A549 (cell line): ENCODE data around the gene STXBP2. TPM values are rescaled to one million over a fixed set of nuclear protein-coding genes. Genes with fewer than 3 reads are reported as not detected.

Experiments used
- ATAC-seq, 2 experiments: fragments of 200-7000 bp in 1 of 2; fragments of >200 bp in 1 of 2; cut with Nextera tagmentation in 1 of 2; cut with Tn5 transposase in 1 of 2; 3 replicates each; pipeline versions ENCODE4 v1.8.0 to v1.9.1; 2018 to 2020; ENCODE audit warnings: mild to moderate bottlenecking in 1 of 2, moderate library complexity in 1 of 2
- CTCF ChIA-PET: fragments of 300-600 bp; sonication (Branson Sonifier 250); formaldehyde crosslinking; extraction: SDS; loops from one replicate; lab custom pipeline; 2021; ENCODE audit warnings: antibody characterized with exemption, inconsistent platforms; lab: Yijun Ruan, JAX
- POLR2A ChIA-PET: fragments of 350-600 bp; formaldehyde crosslinking; extraction: SDS; loops from one replicate; lab custom pipeline; 2021; ENCODE audit warnings: antibody characterized with exemption, inconsistent platforms; lab: Yijun Ruan, JAX
- DNase-seq, 2 experiments: peaks; one replicate each; pipeline versions ENCODE4 v3.0.0 to v3.0.0-alpha.2; 2011 to 2016; ENCODE audit warnings: low read depth in 1 of 2, low spot score in 1 of 2
- FAIRE-seq: peaks from 2 replicates; lab custom pipeline; 2011; peaks lifted over from hg19 to GRCh38; lab: Jason Lieb, UNC
- H3K27ac ChIP-seq, 2 experiments: fragments of >200 bp; sonication (Bioruptor Twin); formaldehyde crosslinking; 3 replicates each; pipeline ENCODE4 v1.5.1; 2016 to 2017
- H3K4me1 ChIP-seq: fragments of >200 bp; sonication (Bioruptor Twin); formaldehyde crosslinking; 3 replicates; pipeline ENCODE4 v1.6.1; 2016
- H3K4me2 ChIP-seq: fragments of >200 bp; sonication (Bioruptor Twin); formaldehyde crosslinking; 3 replicates; pipeline ENCODE4 v1.6.1; 2016
- H3K4me3 ChIP-seq: fragments of >200 bp; sonication (Bioruptor Twin); formaldehyde crosslinking; 3 replicates; pipeline ENCODE4 v1.5.1; 2016
- H3K9me3 ChIP-seq: fragments of >200 bp; sonication (Bioruptor Twin); formaldehyde crosslinking; 3 replicates; pipeline ENCODE4 v1.6.1; 2016
- E2F6 ChIP-seq: IDR thresholded peaks from 2 replicates; pipeline ENCODE4 v1.6.1; 2012; ENCODE audit warnings: low read depth, borderline replicate concordance
- EP300 ChIP-seq, 2 experiments: fragments of >200 bp; sonication (Bioruptor Twin); formaldehyde crosslinking; IDR thresholded peaks; 2 replicates in 1 of 2; 3 replicates in 1 of 2; pipeline ENCODE4 v1.6.1; 2016 to 2017
- FOXS1 ChIP-seq: fragments of 250-450 bp; sonication (Bioruptor Pico); IDR thresholded peaks from 2 replicates; pipeline ENCODE4 v1.5.0; 2020; ENCODE audit warnings: mild to moderate bottlenecking, moderate library complexity
- GATA3 ChIP-seq: IDR thresholded peaks from 2 replicates; pipeline ENCODE4 v1.6.1; 2012; ENCODE audit warnings: borderline replicate concordance
- JUNB ChIP-seq: fragments of >200 bp; sonication (Bioruptor Twin); formaldehyde crosslinking; IDR thresholded peaks from 2 replicates; pipeline ENCODE4 v1.6.1; 2016
- KDM1A ChIP-seq: fragments of 200-600 bp; sonication (generic); IDR thresholded peaks from 2 replicates; pipeline ENCODE4 v1.6.1; 2016; ENCODE audit warnings: low read depth, mild to moderate bottlenecking
- KDM5A ChIP-seq: fragments of 200-600 bp; sonication (generic); IDR thresholded peaks from 2 replicates; pipeline ENCODE4 v1.6.1; 2016; ENCODE audit warnings: antibody characterized with exemption, mild to moderate bottlenecking
- PHF8 ChIP-seq: fragments of 200-600 bp; sonication (generic); IDR thresholded peaks from 2 replicates; pipeline ENCODE4 v1.6.1; 2016; ENCODE audit warnings: low read depth, mild to moderate bottlenecking, antibody characterized with exemption, moderate library complexity, borderline replicate concordance
- RARB ChIP-seq: fragments of 250-450 bp; sonication (Bioruptor Pico); IDR thresholded peaks from 2 replicates; pipeline ENCODE4 v1.8.0; 2021; ENCODE audit warnings: mild to moderate bottlenecking, moderate library complexity
- RCOR1 ChIP-seq: fragments of 150-350 bp; IDR thresholded peaks from 2 replicates; pipeline ENCODE4 v1.6.1; 2014; ENCODE audit warnings: antibody characterized with exemption, low read length, low read depth
- SREBF2 ChIP-seq: fragments of 450-650 bp; IDR thresholded peaks from 2 replicates; pipeline ENCODE4 v1.6.1; 2014; ENCODE audit warnings: mild to moderate bottlenecking, moderate library complexity
- WGBS: methylation state at CpG from one replicate; pipeline ENCODE4 v1.1.6; 2017; ENCODE audit errors: missing lambda C conversion rate; 5-methylcytosine and 5-hydroxymethylcytosine counted together
- polyA plus RNA-seq, 4 experiments: library from polyadenylated mRNA; depleted of rRNA in 3 of 4; stranded (reverse); fragments of >200 nt; fragmentation: RNase III in 1 of 4; extraction: RNeasy Plus Mini Kit Qiagen cat#74134 plus additional on column Dnase treatment in 1 of 4; gene quantifications; 2 replicates in 3 of 4; 3 replicates in 1 of 4; pipeline ENCODE4 v1.2.3, GENCODE V29; 2011 to 2017
- TF ChIP-seq, protein P1 (sequence below): fragments of 200-600 bp; sonication (generic); IDR thresholded peaks from 2 replicates; pipeline ENCODE4 v1.6.1; 2016; ENCODE audit warnings: antibody characterized with exemption, mild to moderate bottlenecking, moderate library complexity
- TF ChIP-seq, protein P2 (sequence below): fragments of >200 bp; sonication (Bioruptor Twin); formaldehyde crosslinking; IDR thresholded peaks from 2 replicates; pipeline ENCODE4 v1.6.1; 2016
- TF ChIP-seq, protein P3 (sequence below): fragments of >200 bp; sonication (Bioruptor Twin); formaldehyde crosslinking; IDR thresholded peaks from 3 replicates; pipeline ENCODE4 v1.6.1; 2016

Gene STXBP2
- polyA plus RNA-seq, 2 of the 4 experiments (the other 2 are of a cell fraction), result 41.4 to 47.2 TPM

GRCh38 chr19:7611541-7612279 lies 25.2 kb upstream of the STXBP2 start:
- POLR2A ChIA-PET, result no interaction called here
- H3K4me2 ChIP-seq, result no peak overlapping the region
- H3K9me3 ChIP-seq, result no peaks in the 10 kb centered on the region
- TF ChIP-seq, protein P1, sequence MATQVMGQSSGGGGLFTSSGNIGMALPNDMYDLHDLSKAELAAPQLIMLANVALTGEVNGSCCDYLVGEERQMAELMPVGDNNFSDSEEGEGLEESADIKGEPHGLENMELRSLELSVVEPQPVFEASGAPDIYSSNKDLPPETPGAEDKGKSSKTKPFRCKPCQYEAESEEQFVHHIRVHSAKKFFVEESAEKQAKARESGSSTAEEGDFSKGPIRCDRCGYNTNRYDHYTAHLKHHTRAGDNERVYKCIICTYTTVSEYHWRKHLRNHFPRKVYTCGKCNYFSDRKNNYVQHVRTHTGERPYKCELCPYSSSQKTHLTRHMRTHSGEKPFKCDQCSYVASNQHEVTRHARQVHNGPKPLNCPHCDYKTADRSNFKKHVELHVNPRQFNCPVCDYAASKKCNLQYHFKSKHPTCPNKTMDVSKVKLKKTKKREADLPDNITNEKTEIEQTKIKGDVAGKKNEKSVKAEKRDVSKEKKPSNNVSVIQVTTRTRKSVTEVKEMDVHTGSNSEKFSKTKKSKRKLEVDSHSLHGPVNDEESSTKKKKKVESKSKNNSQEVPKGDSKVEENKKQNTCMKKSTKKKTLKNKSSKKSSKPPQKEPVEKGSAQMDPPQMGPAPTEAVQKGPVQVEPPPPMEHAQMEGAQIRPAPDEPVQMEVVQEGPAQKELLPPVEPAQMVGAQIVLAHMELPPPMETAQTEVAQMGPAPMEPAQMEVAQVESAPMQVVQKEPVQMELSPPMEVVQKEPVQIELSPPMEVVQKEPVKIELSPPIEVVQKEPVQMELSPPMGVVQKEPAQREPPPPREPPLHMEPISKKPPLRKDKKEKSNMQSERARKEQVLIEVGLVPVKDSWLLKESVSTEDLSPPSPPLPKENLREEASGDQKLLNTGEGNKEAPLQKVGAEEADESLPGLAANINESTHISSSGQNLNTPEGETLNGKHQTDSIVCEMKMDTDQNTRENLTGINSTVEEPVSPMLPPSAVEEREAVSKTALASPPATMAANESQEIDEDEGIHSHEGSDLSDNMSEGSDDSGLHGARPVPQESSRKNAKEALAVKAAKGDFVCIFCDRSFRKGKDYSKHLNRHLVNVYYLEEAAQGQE, result peak; percentile 70
- TF ChIP-seq PHF8, result no peak
- no peak for FAIRE-seq
- H3K4me1 ChIP-seq, result no peaks in the 10 kb centered on the region
- no peak for ATAC-seq
- H3K4me3 ChIP-seq, result no peak overlapping the region
- no peak for DNase-seq
- 94% methylated on average over 15 of the region's 41 CpGs for WGBS
- CTCF ChIA-PET, result interaction anchor here (0.6 kb wide), 1 partner anchor 69 kb away, joined by 4 read pairs; the partner anchor contains the start of gene TRAPPC5
- H3K27ac ChIP-seq, result no peak overlapping the region

- H3K9me3 ChIP-seq, result no peaks in the 10 kb centered on the region
- no peak for DNase-seq
- ChIA-PET CTCF (no interaction called here), POLR2A (no interaction called here)
- TF ChIP-seq JUNB (no peak), RCOR1 (no peak), EP300 (IDR thresholded peaks at IDR 0.05) (no peak), E2F6 (no peak), KDM5A (no peak), KDM1A (no peak), GATA3 (no peak), FOXS1 (no peak), SREBF2 (no peak), RARB (no peak)
- TF ChIP-seq, protein P2, sequence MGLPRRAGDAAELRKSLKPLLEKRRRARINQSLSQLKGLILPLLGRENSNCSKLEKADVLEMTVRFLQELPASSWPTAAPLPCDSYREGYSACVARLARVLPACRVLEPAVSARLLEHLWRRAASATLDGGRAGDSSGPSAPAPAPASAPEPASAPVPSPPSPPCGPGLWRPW, result no peak
- TF ChIP-seq, protein P3, sequence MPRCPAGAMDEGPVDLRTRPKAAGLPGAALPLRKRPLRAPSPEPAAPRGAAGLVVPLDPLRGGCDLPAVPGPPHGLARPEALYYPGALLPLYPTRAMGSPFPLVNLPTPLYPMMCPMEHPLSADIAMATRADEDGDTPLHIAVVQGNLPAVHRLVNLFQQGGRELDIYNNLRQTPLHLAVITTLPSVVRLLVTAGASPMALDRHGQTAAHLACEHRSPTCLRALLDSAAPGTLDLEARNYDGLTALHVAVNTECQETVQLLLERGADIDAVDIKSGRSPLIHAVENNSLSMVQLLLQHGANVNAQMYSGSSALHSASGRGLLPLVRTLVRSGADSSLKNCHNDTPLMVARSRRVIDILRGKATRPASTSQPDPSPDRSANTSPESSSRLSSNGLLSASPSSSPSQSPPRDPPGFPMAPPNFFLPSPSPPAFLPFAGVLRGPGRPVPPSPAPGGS, result no peak
- no peak for ATAC-seq
- 90% methylated on average over 25 of the region's 81 CpGs for WGBS
- FAIRE-seq, result no peak
- H3K4me3 ChIP-seq, result no peak overlapping the region
- H3K4me2 ChIP-seq, result no peak overlapping the region
- no peak overlapping the region for H3K27ac ChIP-seq
- H3K4me1 ChIP-seq, result no peaks in the 10 kb centered on the region
Measured at GRCh38 chr19:7612282-7613274, 24.3 kb upstream of the STXBP2 start.
